H1 (cell line): ENCODE measurements around the gene TMEM266. TPM values are rescaled to one million over a fixed set of nuclear protein-coding genes. Genes with fewer than 3 reads are reported as not detected.

Experiments
- CTCF ChIA-PET: fragments of 300-600 bp; sonication (Branson Sonifier 250); formaldehyde crosslinking; loops from one replicate; lab custom pipeline; 2021; ENCODE audit not compliant: partially characterized antibody; lab: Charles Lee
- POLR2A ChIA-PET: fragments of 300-600 bp; sonication (Branson Sonifier 250); formaldehyde crosslinking; loops from one replicate; lab custom pipeline; 2021; ENCODE audit warnings: inconsistent platforms; ENCODE audit not compliant: partially characterized antibody; lab: Charles Lee
- DNase-seq, 2 experiments: peaks; one replicate each; pipeline versions ENCODE4 v3.0.0 to v3.0.0-alpha.2; 2010 to 2022; ENCODE audit warnings: low spot score in 2 of 2, low read depth in 1 of 2, mixed read lengths in 1 of 2
- FAIRE-seq: peaks from 2 replicates; lab custom pipeline; 2011; peaks lifted over from hg19 to GRCh38; lab: Jason Lieb, UNC
- H2AFZ ChIP-seq: 2 replicates; pipeline ENCODE4 v1.8.1; 2012; ENCODE audit warnings: low read length, inconsistent platforms
- H2AK5ac ChIP-seq: 2 replicates; pipeline ENCODE4 v1.6.1; 2013; ENCODE audit warnings: low read depth, low read length
- H2BK120ac ChIP-seq: replicated peaks from 2 replicates; pipeline ENCODE3; 2013; ENCODE audit warnings: low read depth, low read length, inconsistent platforms
- H2BK12ac ChIP-seq: 2 replicates; pipeline ENCODE4 v1.6.1; 2013; ENCODE audit warnings: low read depth, low read length
- H2BK15ac ChIP-seq: 2 replicates; pipeline ENCODE4 v1.6.1; 2013; ENCODE audit warnings: low read length
- H2BK20ac ChIP-seq: 2 replicates; pipeline ENCODE4 v1.6.1; 2013; ENCODE audit warnings: low read length
- H2BK5ac ChIP-seq: 2 replicates; pipeline ENCODE4 v1.6.1; 2013; ENCODE audit warnings: low read depth, low read length
- H3K14ac ChIP-seq: 2 replicates; pipeline ENCODE4 v1.6.1; 2013; ENCODE audit warnings: inconsistent platforms; ENCODE audit not compliant: insufficient read length
- H3K18ac ChIP-seq: 2 replicates; pipeline ENCODE4 v1.6.1; 2013; ENCODE audit warnings: low read length; ENCODE audit errors: extremely low read depth
- H3K23ac ChIP-seq: 2 replicates; pipeline ENCODE4 v1.6.1; 2013; ENCODE audit warnings: inconsistent platforms; ENCODE audit not compliant: insufficient read length
- H3K23me2 ChIP-seq: 2 replicates; pipeline ENCODE4 v1.6.1; 2013; ENCODE audit warnings: low read depth, low read length
- H3K27ac ChIP-seq: 2 replicates; pipeline ENCODE4 v1.6.1; 2011; ENCODE audit warnings: low read depth, low read length, inconsistent platforms
- H3K27me3 ChIP-seq, 4 experiments: replicated peaks in 1 of 4; 1 replicate in 1 of 4; 2 replicates in 3 of 4; pipeline versions ENCODE4 v1.6.1 to v1.8.1; 2011 to 2013; ENCODE audit warnings: low read length in 3 of 4, mild to moderate bottlenecking in 3 of 4, inconsistent platforms in 2 of 4, mixed read lengths in 2 of 4, moderate library complexity in 1 of 4; ENCODE audit not compliant: control insufficient read depth in 3 of 4, insufficient read depth in 3 of 4; ENCODE audit errors: extremely low read depth in 1 of 4
- H3K36me3 ChIP-seq, 4 experiments: 2 replicates each; pipeline versions ENCODE4 v1.6.1 to v1.8.1; 2011 to 2013; ENCODE audit warnings: mild to moderate bottlenecking in 4 of 4, low read length in 3 of 4, moderate library complexity in 2 of 4, control low read depth in 1 of 4, inconsistent platforms in 1 of 4; ENCODE audit not compliant: insufficient read depth in 4 of 4, control insufficient read depth in 2 of 4
- H3K4ac ChIP-seq: replicated peaks from 2 replicates; pipeline ENCODE3; 2013; ENCODE audit warnings: low read length, low read depth, mixed read lengths, inconsistent platforms; ENCODE audit not compliant: insufficient read length
- H3K4me1 ChIP-seq, 4 experiments: replicated peaks in 1 of 4; 1 replicate in 1 of 4; 2 replicates in 3 of 4; pipeline versions ENCODE4 v1.6.1 to v1.8.1; 2011 to 2013; ENCODE audit warnings: low read length in 3 of 4, inconsistent platforms in 2 of 4, mixed read lengths in 1 of 4; ENCODE audit not compliant: insufficient read depth in 4 of 4, control insufficient read depth in 3 of 4
- H3K4me2 ChIP-seq, 2 experiments: 2 replicates each; pipeline versions ENCODE4 v1.6.1 to v1.8.1; 2011 to 2013; ENCODE audit warnings: low read depth in 2 of 2, low read length in 2 of 2, control low read depth in 1 of 2, inconsistent platforms in 1 of 2, mild to moderate bottlenecking in 1 of 2; ENCODE audit not compliant: insufficient read depth in 1 of 2
- H3K4me3 ChIP-seq, 4 experiments: fragments of 200-600, 300-600 bp in 1 of 4; sonication (generic), shearing (Covaris generic), sonication (Bioruptor Twin) in 1 of 4; 2 replicates each; pipeline versions ENCODE4 v1.5.1 to v1.8.1; 2011 to 2016; ENCODE audit warnings: low read length in 4 of 4, low read depth in 3 of 4, control low read depth in 2 of 4, inconsistent platforms in 2 of 4, mild to moderate bottlenecking in 2 of 4, mixed read lengths in 1 of 4, moderate library complexity in 1 of 4; ENCODE audit not compliant: insufficient read depth in 2 of 4; ENCODE audit errors: extremely low read depth in 1 of 4
- H3K56ac ChIP-seq: replicated peaks from 2 replicates; pipeline ENCODE3; 2013; ENCODE audit warnings: low read depth, mild to moderate bottlenecking, mixed read lengths, low read length, inconsistent platforms; ENCODE audit not compliant: insufficient read length
- H3K79me1 ChIP-seq: 2 replicates; pipeline ENCODE4 v1.6.1; 2013; ENCODE audit warnings: low read depth, low read length, control low read depth
- H3K79me2 ChIP-seq, 2 experiments: 2 replicates each; pipeline versions ENCODE4 v1.6.1 to v1.8.1; 2012 to 2013; ENCODE audit warnings: low read length in 2 of 2, mild to moderate bottlenecking in 2 of 2, inconsistent platforms in 1 of 2; ENCODE audit not compliant: insufficient read depth in 2 of 2, control insufficient read depth in 1 of 2
- H3K9ac ChIP-seq, 4 experiments: replicated peaks in 1 of 4; 1 replicate in 1 of 4; 2 replicates in 3 of 4; pipeline versions ENCODE4 v1.6.1 to v1.8.1; 2011 to 2013; ENCODE audit warnings: low read depth in 3 of 4, low read length in 3 of 4, control low read depth in 2 of 4, mild to moderate bottlenecking in 2 of 4, moderate library complexity in 2 of 4, inconsistent platforms in 1 of 4; ENCODE audit errors: extremely low read depth in 1 of 4
- H3K9me3 ChIP-seq, 2 experiments: 2 replicates each; pipeline versions ENCODE4 v1.6.1 to v1.8.1; 2012 to 2013; ENCODE audit warnings: mild to moderate bottlenecking in 2 of 2, moderate library complexity in 2 of 2, control low read depth in 1 of 2, inconsistent platforms in 1 of 2, low read depth in 1 of 2, low read length in 1 of 2, mixed read lengths in 1 of 2; ENCODE audit not compliant: insufficient read depth in 2 of 2
- H4K20me1 ChIP-seq, 2 experiments: replicated peaks in 1 of 2; 2 replicates each; pipeline versions ENCODE3 to v1.8.1; 2011 to 2013; ENCODE audit warnings: inconsistent platforms in 2 of 2, low read length in 2 of 2, mild to moderate bottlenecking in 1 of 2; ENCODE audit not compliant: insufficient read depth in 2 of 2, control insufficient read depth in 1 of 2
- H4K5ac ChIP-seq: 2 replicates; pipeline ENCODE4 v1.6.1; 2013; ENCODE audit warnings: low read length, low read depth, mixed read lengths, inconsistent platforms; ENCODE audit not compliant: insufficient read length
- H4K8ac ChIP-seq: 2 replicates; pipeline ENCODE4 v1.8.0; 2013; ENCODE audit warnings: mild to moderate bottlenecking, moderate library complexity, low read length, inconsistent platforms; ENCODE audit not compliant: insufficient read depth; ENCODE audit errors: extremely low read depth
- H4K91ac ChIP-seq: replicated peaks from 2 replicates; pipeline ENCODE3; 2013; ENCODE audit warnings: low read length, mixed read lengths, inconsistent platforms; ENCODE audit not compliant: insufficient read length
- CHD1 ChIP-seq: IDR thresholded peaks from 2 replicates; pipeline ENCODE4 v1.6.1; 2012; ENCODE audit warnings: low read depth, low read length, improper control_type of control experiment
- CHD2 ChIP-seq: IDR thresholded peaks from 2 replicates; pipeline ENCODE4 v1.6.1; 2012; ENCODE audit warnings: low read length, improper control_type of control experiment
- SIN3A ChIP-seq, 2 experiments: IDR thresholded peaks in 1 of 2; conservative IDR thresholded peaks in 1 of 2; 2 replicates each; pipeline ENCODE4 v1.6.1; 2011 to 2012; ENCODE audit warnings: low read length in 2 of 2, improper control_type of control experiment in 1 of 2, low read depth in 1 of 2, mild to moderate bottlenecking in 1 of 2
- SIRT6 ChIP-seq: IDR thresholded peaks from one replicate; pipeline ENCODE4 v1.7.1; 2012; ENCODE audit warnings: low read length, inconsistent platforms
- SUZ12 ChIP-seq: fragments of 200-600 bp; sonication (generic); IDR thresholded peaks from 2 replicates; pipeline ENCODE4 v1.6.1; 2012; ENCODE audit warnings: mild to moderate bottlenecking, inconsistent platforms, low read length, moderate library complexity, mixed read lengths
- TAF7 ChIP-seq: optimal IDR thresholded peaks from 2 replicates; pipeline ENCODE3; 2011; ENCODE audit warnings: low read depth, mild to moderate bottlenecking, inconsistent platforms, low read length, moderate library complexity, borderline replicate concordance
- TEAD4 ChIP-seq: IDR thresholded peaks from 2 replicates; pipeline ENCODE4 v1.6.1; 2012; ENCODE audit warnings: low read depth, low read length, inconsistent platforms, mixed read lengths
- YY1 ChIP-seq: IDR thresholded peaks from 2 replicates; pipeline ENCODE4 v1.6.1; 2011; ENCODE audit warnings: low read depth, mild to moderate bottlenecking, low read length
- WGBS, 2 experiments: shearing (Covaris generic) in 1 of 2; methylation state at CpG; one replicate each; pipeline versions ENCODE4 v1.1.6 to v1.1.7; 2013 to 2015; ENCODE audit warnings: low lambda C conversion rate in 2 of 2, mixed read lengths in 2 of 2, inconsistent platforms in 1 of 2, low coverage in 1 of 2, missing lambda C conversion rate in 1 of 2; ENCODE audit not compliant: insufficient replicate concordance in 2 of 2, insufficient coverage in 1 of 2, insufficient read length in 1 of 2; ENCODE audit errors: extremely low coverage in 1 of 2, missing lambda C conversion rate in 1 of 2; 5-methylcytosine and 5-hydroxymethylcytosine counted together
- polyA plus RNA-seq, 7 experiments: library from polyadenylated mRNA; depleted of rRNA in 3 of 7; stranded (reverse) in 5 of 7; unstranded in 2 of 7; fragments of >200 nt in 5 of 7; fragments of 200-250 nt in 2 of 7; gene quantifications; 1 replicate in 5 of 7; 2 replicates in 1 of 7; 4 replicates in 1 of 7; pipeline versions ENCODE4 v1.2.1 to v1.2.3, GENCODE V29; 2011 to 2013; ENCODE audit warnings: missing spikeins in 2 of 7, mixed read lengths in 2 of 7
- total RNA-seq: library from RNA; stranded (reverse); fragmentation: NEBNext Ultra II Directional; extraction: Animal tissue kit (Norgen Biotek cat#: 25700); gene quantifications from 2 replicates; pipeline ENCODE4 v1.2.1, GENCODE V29; 2021
- TF ChIP-seq, protein P1 (sequence below): IDR thresholded peaks from 2 replicates; pipeline ENCODE4 v1.6.1; 2012; ENCODE audit warnings: inconsistent platforms
- TF ChIP-seq, protein P2 (sequence below): IDR thresholded peaks from 2 replicates; pipeline ENCODE4 v1.6.1; 2011; ENCODE audit warnings: low read length, improper control_type of control experiment

TMEM266 gene
- total and polyA plus RNA-seq, 2 of the 8 experiments (the other 6 are each of a cell fraction or from before 2014, with no cell fraction given): 2.6 TPM

- no peaks in the 10 kb centered on the region for H3K79me1 ChIP-seq
- no peak overlapping the region for H2BK5ac ChIP-seq
- H3K23ac ChIP-seq: no peak overlapping the region
- no peak overlapping the region for H4K5ac ChIP-seq
- no peak overlapping the region for H3K27ac ChIP-seq
- H3K9ac ChIP-seq: no peak overlapping the region
- TF ChIP-seq, protein P1, sequence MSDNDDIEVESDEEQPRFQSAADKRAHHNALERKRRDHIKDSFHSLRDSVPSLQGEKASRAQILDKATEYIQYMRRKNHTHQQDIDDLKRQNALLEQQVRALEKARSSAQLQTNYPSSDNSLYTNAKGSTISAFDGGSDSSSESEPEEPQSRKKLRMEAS: no peak
- TF ChIP-seq SIRT6: no peak
- no peak for TF ChIP-seq SIN3A (conservative IDR thresholded peaks at IDR 0.05 in 1 of 2, IDR thresholded peaks at IDR 0.05 in 1 of 2; ENCODE audit: low read depth in 1 of 2, low read length in 2 of 2)
- no peak for TF ChIP-seq CHD2
- no peak for TF ChIP-seq TAF7
- no peak for TF ChIP-seq SUZ12
- TF ChIP-seq TEAD4: no peak
- no peak for TF ChIP-seq YY1
- no peak for TF ChIP-seq CHD1
- TF ChIP-seq, protein P2, sequence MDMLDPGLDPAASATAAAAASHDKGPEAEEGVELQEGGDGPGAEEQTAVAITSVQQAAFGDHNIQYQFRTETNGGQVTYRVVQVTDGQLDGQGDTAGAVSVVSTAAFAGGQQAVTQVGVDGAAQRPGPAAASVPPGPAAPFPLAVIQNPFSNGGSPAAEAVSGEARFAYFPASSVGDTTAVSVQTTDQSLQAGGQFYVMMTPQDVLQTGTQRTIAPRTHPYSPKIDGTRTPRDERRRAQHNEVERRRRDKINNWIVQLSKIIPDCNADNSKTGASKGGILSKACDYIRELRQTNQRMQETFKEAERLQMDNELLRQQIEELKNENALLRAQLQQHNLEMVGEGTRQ: no peak
- H3K4me3 ChIP-seq: no peak overlapping the region
- no peak overlapping the region for H3K4ac ChIP-seq
- H3K27me3 ChIP-seq: peaks cover 0 to 9% (median 7%) of the 10 kb centered on the region in 4 experiments; a peak in 4 of 7 replicates
- no peak for DNase-seq
- no peak overlapping the region for H3K14ac ChIP-seq
- ChIA-PET POLR2A (no interaction called here), CTCF (interaction anchor here (0.7 to 9.1 kb wide), 7 partner anchors 10 to 687 kb away, joined by 3 to 130 read pairs (median 5); partner anchors contain the start of gene ISL2)
- no peak overlapping the region for H3K18ac ChIP-seq
- FAIRE-seq: no peak
- H3K4me1 ChIP-seq: peaks cover 0 to 2% (median 0%) of the 10 kb centered on the region in 4 experiments; a peak in 2 of 7 replicates
- no peaks in the 10 kb centered on the region for H3K79me2 ChIP-seq
- H4K8ac ChIP-seq: no peak overlapping the region
- H4K20me1 ChIP-seq: no peaks in the 10 kb centered on the region
- H2BK12ac ChIP-seq: no peak overlapping the region
- H4K91ac ChIP-seq: no peak overlapping the region
- no peak overlapping the region for H2BK20ac ChIP-seq
- H3K56ac ChIP-seq: no peak overlapping the region
- no peaks in the 10 kb centered on the region for H3K9me3 ChIP-seq
- no peak overlapping the region for H2BK120ac ChIP-seq
- no peak overlapping the region for H2AFZ ChIP-seq
- H2AK5ac ChIP-seq: no peak overlapping the region
- WGBS, 2 experiments: 76% methylated on average over 2 of the region's 2 CpGs; no CpG with 5 or more reads in 1 of the 2 experiments
- no peaks in the 10 kb centered on the region for H3K36me3 ChIP-seq
- no peak overlapping the region for H2BK15ac ChIP-seq
- no peak overlapping the region for H3K4me2 ChIP-seq
- no peaks in the 10 kb centered on the region; the same call in 1 of the 2 replicates for H3K23me2 ChIP-seq
Observed at GRCh38 chr15:76189106-76189505, 129.3 kb downstream of the TMEM266 start.
